Mammary epithelial cell (primary cell): ENCODE data around the gene PAPOLG.

Experiments used
- CTCF ChIP-seq, 2 donors: IDR thresholded peaks in 1 of 2; conservative IDR thresholded peaks in 1 of 2; 2 replicates each; pipeline ENCODE4 v1.5.1; 2011 to 2012; ENCODE audit warnings: inconsistent platforms in 2 of 2, low read length in 2 of 2, mild to moderate bottlenecking in 2 of 2, control low read depth in 1 of 2, low read depth in 1 of 2; ENCODE audit not compliant: insufficient read depth in 1 of 2; ENCODE audit errors: extremely low read depth in 1 of 2
- EZH2 ChIP-seq: IDR thresholded peaks from 2 replicates; pipeline ENCODE4 v1.6.1; 2012; ENCODE audit warnings: low read length, inconsistent platforms, borderline replicate concordance

DNA sequence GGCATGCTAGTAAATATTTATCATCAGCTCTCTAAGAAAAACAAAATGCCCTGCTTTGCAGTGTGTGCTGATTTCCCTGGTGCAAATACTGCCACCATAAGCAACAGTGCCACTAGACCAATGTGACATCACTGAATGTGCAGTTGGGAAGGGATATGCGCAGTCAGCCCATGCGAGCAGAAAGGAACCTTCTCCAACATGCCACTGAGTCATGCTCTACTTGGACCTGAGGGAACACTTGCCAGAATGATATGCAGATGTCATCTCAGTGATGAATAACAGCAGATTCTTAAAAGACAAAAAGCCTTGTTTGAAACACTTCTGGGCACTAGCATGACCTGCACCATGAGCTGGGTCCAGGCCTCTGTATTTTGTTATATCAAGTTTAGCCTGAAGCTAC, 70.0 kb downstream of the PAPOLG start:
- TF ChIP-seq CTCF (conservative IDR thresholded peaks at IDR 0.05 in 1 of 2, IDR thresholded peaks at IDR 0.05 in 1 of 2; ENCODE audit: extremely low read depth in 1 of 2, insufficient read depth in 1 of 2, low read depth in 1 of 2, low read length in 2 of 2) (no peak), EZH2 (no peak)
